AG09319 (cell line): ENCODE data around the gene CRHBP.
"Not testable (repeated sequence)": the region's sequence is repeated elsewhere in the genome, so short reads cannot be mapped to it uniquely, and the experiment has no call there.

Experiments used
- DNase-seq: peaks from one replicate; pipeline ENCODE4 v3.0.0-alpha.2; 2010; ENCODE audit warnings: low read depth; ENCODE audit errors: extremely low read depth
- CTCF ChIP-seq: IDR thresholded peaks from 2 replicates; pipeline ENCODE4 v1.5.1; 2011; ENCODE audit warnings: low read depth, mild to moderate bottlenecking, inconsistent platforms, low read length, moderate library complexity

CRHBP gene

GRCh38 chr5:76952795-76953536 lies at the start of gene CRHBP:
Gene CRHBP (plus strand): TSS chr5:76953045. CDS start chr5:76953135, 90 bp downstream.
- DNase-seq = no peak

GRCh38 chr5:76908166-76908565 lies 44.7 kb upstream of the CRHBP start:
- no peak for TF ChIP-seq CTCF

More at GRCh38 chr5:76952795-76953536, at the start of gene CRHBP:
- no peak for TF ChIP-seq CTCF

GRCh38 chr5:76910344-76910933 lies 42.4 kb upstream of the CRHBP start:
- DNase-seq = not testable (repeated sequence)

More at GRCh38 chr5:76908166-76908565, 44.7 kb upstream of the CRHBP start:
- DNase-seq = no peak

GRCh38 chr5:76914671-76915070 lies 38.2 kb upstream of the CRHBP start:
- DNase-seq = not testable (repeated sequence)

GRCh38 chr5:76918539-76918938 lies 34.3 kb upstream of the CRHBP start:
- TF ChIP-seq CTCF = no peak
- DNase-seq = no peak

- TF ChIP-seq CTCF = no peak
- no peak for DNase-seq
These were observed 32.4 kb upstream of the CRHBP start for GRCh38 chr5:76920491-76920890.

- no peak for TF ChIP-seq CTCF
- DNase-seq = no peak
These were observed 26.3 kb upstream of the CRHBP start for GRCh38 chr5:76926329-76927105.

GRCh38 chr5:76927961-76928360 lies 24.9 kb upstream of the CRHBP start:
- TF ChIP-seq CTCF = no peak
- no peak for DNase-seq
